ENCODE results near the gene CHN1.

The CHN1 gene

GRCh38 chr2:174981331-174981730, 23.9 kb downstream of the CHN1 start:
- TF ChIP-seq CTCF (IDR thresholded peaks at IDR 0.05; ENCODE audit: low read depth, low read length, poor library complexity, severe bottlenecking) = no peak
- TF ChIP-seq EZH2phosphoT487 (IDR thresholded peaks at IDR 0.05; ENCODE audit: borderline replicate concordance, low read length) = no peak
- Histone ChIP-seq H4K20me1 (ENCODE audit: control insufficient read depth, insufficient read depth, low read depth, low read length) (no peaks in the 10 kb centered on the region), H3K9me3 (ENCODE audit: control insufficient read depth, insufficient read depth, low read length) (no peaks in the 10 kb centered on the region), H3K27ac (ENCODE audit: low read depth, low read length) (no peak overlapping the region), H3K4me1 (ENCODE audit: control insufficient read depth, low read length) (no peaks in the 10 kb centered on the region), H3F3A (ENCODE audit: control insufficient read depth, insufficient read depth) (no peaks in the 10 kb centered on the region), H3K4me2 (ENCODE audit: low read length) (no peak overlapping the region), H3K36me3 (ENCODE audit: control insufficient read depth, low read length) (no peaks in the 10 kb centered on the region), H3K4me3 (ENCODE audit: low read length) (no peak overlapping the region), H3K9me2 (replicated peaks; ENCODE audit: control insufficient read depth, low read length) (no peaks in the 10 kb centered on the region), H3K79me2 (ENCODE audit: control insufficient read depth, low read length) (no peaks in the 10 kb centered on the region), H3K27me3 (ENCODE audit: control insufficient read depth, low read length) (peaks cover 4% of the 10 kb centered on the region; the same call in 1 of the 2 replicates)

GRCh38 chr2:174979996-174980395, 25.2 kb downstream of the CHN1 start:
- Histone ChIP-seq H3K36me3 (ENCODE audit: control insufficient read depth, low read length) (no peaks in the 10 kb centered on the region), H3K4me2 (ENCODE audit: low read length) (no peak overlapping the region), H3K4me3 (ENCODE audit: low read length) (no peak overlapping the region), H3K27ac (ENCODE audit: low read depth, low read length) (no peak overlapping the region), H3K9me2 (replicated peaks; ENCODE audit: control insufficient read depth, low read length) (no peaks in the 10 kb centered on the region), H3K79me2 (ENCODE audit: control insufficient read depth, low read length) (no peaks in the 10 kb centered on the region), H3K27me3 (ENCODE audit: control insufficient read depth, low read length) (no peaks in the 10 kb centered on the region), H3F3A (ENCODE audit: control insufficient read depth, insufficient read depth) (no peaks in the 10 kb centered on the region), H3K9me3 (ENCODE audit: control insufficient read depth, insufficient read depth, low read length) (no peaks in the 10 kb centered on the region), H3K4me1 (ENCODE audit: control insufficient read depth, low read length) (no peaks in the 10 kb centered on the region), H4K20me1 (ENCODE audit: control insufficient read depth, insufficient read depth, low read depth, low read length) (no peaks in the 10 kb centered on the region)
- TF ChIP-seq CTCF (IDR thresholded peaks at IDR 0.05; ENCODE audit: low read depth, low read length, poor library complexity, severe bottlenecking) (no peak), EZH2phosphoT487 (IDR thresholded peaks at IDR 0.05; ENCODE audit: borderline replicate concordance, low read length) (no peak)

- H3F3A ChIP-seq (ENCODE audit: control insufficient read depth, insufficient read depth) = no peaks in the 10 kb centered on the region
- no peaks in the 10 kb centered on the region for H3K9me3 ChIP-seq (ENCODE audit: control insufficient read depth, insufficient read depth, low read length)
- H3K27ac ChIP-seq (ENCODE audit: low read depth, low read length) = no peak overlapping the region
- no peak overlapping the region for H3K4me3 ChIP-seq (ENCODE audit: low read length)
- no peak for TF ChIP-seq EZH2phosphoT487 (IDR thresholded peaks at IDR 0.05; ENCODE audit: borderline replicate concordance, low read length)
- H3K4me2 ChIP-seq (ENCODE audit: low read length) = no peak overlapping the region
- no peaks in the 10 kb centered on the region for H3K9me2 ChIP-seq (replicated peaks; ENCODE audit: control insufficient read depth, low read length)
- H3K4me1 ChIP-seq (ENCODE audit: control insufficient read depth, low read length) = no peaks in the 10 kb centered on the region
- H4K20me1 ChIP-seq (ENCODE audit: control insufficient read depth, insufficient read depth, low read depth, low read length) = no peaks in the 10 kb centered on the region
- no peaks in the 10 kb centered on the region for H3K79me2 ChIP-seq (ENCODE audit: control insufficient read depth, low read length)
- H3K27me3 ChIP-seq (ENCODE audit: control insufficient read depth, low read length) = no peaks in the 10 kb centered on the region
- no peaks in the 10 kb centered on the region for H3K36me3 ChIP-seq (ENCODE audit: control insufficient read depth, low read length)
Measured at GRCh38 chr2:174977364-174977763, 27.8 kb downstream of the CHN1 start.

GRCh38 chr2:174974131-174974530, 31.1 kb downstream of the CHN1 start:
- H3K79me2 ChIP-seq (ENCODE audit: control insufficient read depth, low read length) = no peaks in the 10 kb centered on the region
- no peak for TF ChIP-seq CTCF (IDR thresholded peaks at IDR 0.05; ENCODE audit: low read depth, low read length, poor library complexity, severe bottlenecking)
- TF ChIP-seq EZH2phosphoT487 (IDR thresholded peaks at IDR 0.05; ENCODE audit: borderline replicate concordance, low read length) = no peak
- no peaks in the 10 kb centered on the region for H4K20me1 ChIP-seq (ENCODE audit: control insufficient read depth, insufficient read depth, low read depth, low read length)
- H3K27ac ChIP-seq (ENCODE audit: low read depth, low read length) = no peak overlapping the region
- H3K27me3 ChIP-seq (ENCODE audit: control insufficient read depth, low read length) = peaks cover 6% of the 10 kb centered on the region; the same call in 1 of the 2 replicates
- H3K36me3 ChIP-seq (ENCODE audit: control insufficient read depth, low read length) = no peaks in the 10 kb centered on the region
- no peaks in the 10 kb centered on the region for H3F3A ChIP-seq (ENCODE audit: control insufficient read depth, insufficient read depth)
- H3K9me2 ChIP-seq (replicated peaks; ENCODE audit: control insufficient read depth, low read length) = no peaks in the 10 kb centered on the region
- H3K4me3 ChIP-seq (ENCODE audit: low read length) = no peak overlapping the region
- no peaks in the 10 kb centered on the region for H3K9me3 ChIP-seq (ENCODE audit: control insufficient read depth, insufficient read depth, low read length)
- H3K4me2 ChIP-seq (ENCODE audit: low read length) = no peak overlapping the region
- no peaks in the 10 kb centered on the region for H3K4me1 ChIP-seq (ENCODE audit: control insufficient read depth, low read length)
